GM12874 (cell line): Measurements from ENCODE around the gene LZTS2.

Experiments used
- TF ChIP-seq, protein P1 (sequence below): IDR thresholded peaks from 2 replicates; pipeline ENCODE4 v1.5.1; 2011; ENCODE audit warnings: low read depth, mild to moderate bottlenecking, control low read depth, low read length, moderate library complexity; ENCODE audit not compliant: insufficient read depth

The LZTS2 gene, protein sequence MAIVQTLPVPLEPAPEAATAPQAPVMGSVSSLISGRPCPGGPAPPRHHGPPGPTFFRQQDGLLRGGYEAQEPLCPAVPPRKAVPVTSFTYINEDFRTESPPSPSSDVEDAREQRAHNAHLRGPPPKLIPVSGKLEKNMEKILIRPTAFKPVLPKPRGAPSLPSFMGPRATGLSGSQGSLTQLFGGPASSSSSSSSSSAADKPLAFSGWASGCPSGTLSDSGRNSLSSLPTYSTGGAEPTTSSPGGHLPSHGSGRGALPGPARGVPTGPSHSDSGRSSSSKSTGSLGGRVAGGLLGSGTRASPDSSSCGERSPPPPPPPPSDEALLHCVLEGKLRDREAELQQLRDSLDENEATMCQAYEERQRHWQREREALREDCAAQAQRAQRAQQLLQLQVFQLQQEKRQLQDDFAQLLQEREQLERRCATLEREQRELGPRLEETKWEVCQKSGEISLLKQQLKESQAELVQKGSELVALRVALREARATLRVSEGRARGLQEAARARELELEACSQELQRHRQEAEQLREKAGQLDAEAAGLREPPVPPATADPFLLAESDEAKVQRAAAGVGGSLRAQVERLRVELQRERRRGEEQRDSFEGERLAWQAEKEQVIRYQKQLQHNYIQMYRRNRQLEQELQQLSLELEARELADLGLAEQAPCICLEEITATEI

GRCh38 chr10:100999742-101000126, at the start of gene LZTS2:
Gene LZTS2, plus strand, starts transcription at chr10:100999808. Its CDS starts 2,731 bp downstream, at chr10:101002539.
- TF ChIP-seq, protein P1, sequence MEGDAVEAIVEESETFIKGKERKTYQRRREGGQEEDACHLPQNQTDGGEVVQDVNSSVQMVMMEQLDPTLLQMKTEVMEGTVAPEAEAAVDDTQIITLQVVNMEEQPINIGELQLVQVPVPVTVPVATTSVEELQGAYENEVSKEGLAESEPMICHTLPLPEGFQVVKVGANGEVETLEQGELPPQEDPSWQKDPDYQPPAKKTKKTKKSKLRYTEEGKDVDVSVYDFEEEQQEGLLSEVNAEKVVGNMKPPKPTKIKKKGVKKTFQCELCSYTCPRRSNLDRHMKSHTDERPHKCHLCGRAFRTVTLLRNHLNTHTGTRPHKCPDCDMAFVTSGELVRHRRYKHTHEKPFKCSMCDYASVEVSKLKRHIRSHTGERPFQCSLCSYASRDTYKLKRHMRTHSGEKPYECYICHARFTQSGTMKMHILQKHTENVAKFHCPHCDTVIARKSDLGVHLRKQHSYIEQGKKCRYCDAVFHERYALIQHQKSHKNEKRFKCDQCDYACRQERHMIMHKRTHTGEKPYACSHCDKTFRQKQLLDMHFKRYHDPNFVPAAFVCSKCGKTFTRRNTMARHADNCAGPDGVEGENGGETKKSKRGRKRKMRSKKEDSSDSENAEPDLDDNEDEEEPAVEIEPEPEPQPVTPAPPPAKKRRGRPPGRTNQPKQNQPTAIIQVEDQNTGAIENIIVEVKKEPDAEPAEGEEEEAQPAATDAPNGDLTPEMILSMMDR, result no peak

- TF ChIP-seq, protein P1, result no peak
Measured at GRCh38 chr10:100960251-100960650, 39.4 kb upstream of the LZTS2 start.

GRCh38 chr10:100962351-100963080, 37.1 kb upstream of the LZTS2 start:
- TF ChIP-seq, protein P1, result no peak

DNA sequence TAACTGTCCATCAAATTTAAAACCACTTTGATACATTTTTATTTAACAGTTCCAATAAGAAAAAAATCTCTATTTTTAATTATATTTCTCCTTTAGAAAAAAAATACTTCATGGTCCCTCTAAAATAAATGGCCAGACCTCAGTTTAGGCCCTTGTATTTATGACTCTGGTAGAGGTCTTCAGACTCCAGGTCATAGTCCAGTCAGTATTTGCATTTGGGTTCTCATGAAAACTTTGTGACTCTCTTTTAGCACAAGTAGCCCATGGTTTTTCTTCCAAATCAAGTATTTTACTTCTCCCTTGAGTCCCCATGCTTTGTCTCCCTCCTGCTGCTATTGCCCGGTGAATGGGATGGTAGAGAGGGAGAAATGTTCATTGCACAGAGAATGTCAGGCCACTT, 35.8 kb upstream of the LZTS2 start:
- TF ChIP-seq, protein P1, result no peak

GRCh38 chr10:100965820-100966219, 33.8 kb upstream of the LZTS2 start:
- TF ChIP-seq, protein P1, result no peak

GRCh38 chr10:100966887-100967286, 32.7 kb upstream of the LZTS2 start:
- TF ChIP-seq, protein P1, result no peak

DNA sequence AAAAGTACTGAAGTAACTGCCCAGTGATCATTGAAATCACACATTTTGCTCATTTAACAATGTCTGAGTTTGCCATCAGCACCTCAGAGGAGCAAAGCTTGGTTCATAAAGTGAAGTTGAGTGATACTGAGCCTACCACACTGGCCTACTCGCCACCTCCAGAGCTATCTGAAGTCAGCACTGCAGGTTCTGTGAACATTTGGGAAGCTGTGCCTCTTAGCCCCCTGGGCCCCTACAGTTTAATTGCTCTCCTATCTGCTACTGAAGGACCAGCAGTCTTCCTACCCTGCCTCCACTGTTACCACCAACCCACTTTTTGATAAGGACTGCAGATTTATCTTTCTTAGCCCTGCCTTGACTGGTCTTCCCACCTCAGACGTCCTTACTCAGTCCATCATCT, 32.3 kb upstream of the LZTS2 start:
- TF ChIP-seq, protein P1, result no peak
